Middle frontal gyrus (tissue), 1 donor: ENCODE data around the gene EPOP.

Source experiments
- DNase-seq: peaks from one replicate; pipeline ENCODE4 v3.0.0-alpha.2; 2015; ENCODE audit warnings: low spot score; ENCODE audit errors: extremely low spot score

EPOP gene

GRCh38 chr17:38674014-38674748, 576 bp downstream of the EPOP start:
- DNase-seq = no peak

GRCh38 chr17:38673707-38674013, 1.1 kb downstream of the EPOP start:
- no peak for DNase-seq

- no peak for DNase-seq
Observed at GRCh38 chr17:38672788-38673706, 1.7 kb downstream of the EPOP start.

GRCh38 chr17:38671939-38672720, 2.6 kb downstream of the EPOP start:
- DNase-seq = no peak

- DNase-seq = no peak
Observed at GRCh38 chr17:38669520-38669919, 5.2 kb downstream of the EPOP start.

GRCh38 chr17:38667787-38668122, 7.0 kb downstream of the EPOP start:
- DNase-seq = no peak

- peak; percentile 52 for DNase-seq
Observed at GRCh38 chr17:38667099-38667786, 7.5 kb downstream of the EPOP start.

- no peak for DNase-seq
Observed at GRCh38 chr17:38663964-38664644, 10.7 kb downstream of the EPOP start.

GRCh38 chr17:38663125-38663751, 11.5 kb downstream of the EPOP start:
- DNase-seq = peak; percentile 44

- no peak for DNase-seq
Observed at GRCh38 chr17:38660097-38661025, 14.4 kb downstream of the EPOP start.

- no peak for DNase-seq
Observed at GRCh38 chr17:38659415-38659814, 15.3 kb downstream of the EPOP start.

- DNase-seq = no peak
Observed at GRCh38 chr17:38658741-38659345, 15.9 kb downstream of the EPOP start.

GRCh38 chr17:38657824-38658740, 16.7 kb downstream of the EPOP start:
- DNase-seq = no peak

- DNase-seq = peak; percentile 44
Observed at GRCh38 chr17:38656959-38657823, 17.6 kb downstream of the EPOP start.

GRCh38 chr17:38654411-38655398, 20.1 kb downstream of the EPOP start:
- DNase-seq = no peak

- no peak for DNase-seq
Observed at GRCh38 chr17:38653679-38654078, 21.1 kb downstream of the EPOP start.
